GM19239 (cell line): ENCODE data around the gene KRTAP4-7.
"Not testable (repeated sequence)": the region's sequence is repeated elsewhere in the genome, so short reads cannot be mapped to it uniquely, and the experiment has no call there.

Experiments
- DNase-seq: peaks from one replicate; pipeline ENCODE4 v3.0.0; 2011; ENCODE audit warnings: low spot score; ENCODE audit not compliant: insufficient read length
- FAIRE-seq: peaks from 2 replicates; lab custom pipeline; 2011; peaks lifted over from hg19 to GRCh38; lab: Jason Lieb, UNC

Gene KRTAP4-7

GRCh38 chr17:41064301-41064700 lies 19.6 kb upstream of the KRTAP4-7 start:
- FAIRE-seq = no peak
- no peak for DNase-seq

GRCh38 chr17:41065016-41065689 lies 18.8 kb upstream of the KRTAP4-7 start:
- DNase-seq, FAIRE-seq: not testable (repeated sequence)

- DNase-seq = no peak
- FAIRE-seq = no peak
These were observed 17.9 kb upstream of the KRTAP4-7 start, which contains the start of gene KRTAP2-4 for GRCh38 chr17:41065829-41066624. TSS of gene KRTAP2-4 (minus strand) at chr17:41065879. CDS start at chr17:41065845, 34 bp downstream.

GRCh38 chr17:41067281-41067680 lies 16.7 kb upstream of the KRTAP4-7 start:
- no peak for DNase-seq
- no peak for FAIRE-seq

GRCh38 chr17:41069031-41069430 lies 14.9 kb upstream of the KRTAP4-7 start:
- no peak for FAIRE-seq

GRCh38 chr17:41071606-41072360 lies 12.2 kb upstream of the KRTAP4-7 start:
- FAIRE-seq = no peak
- DNase-seq = no peak

More at GRCh38 chr17:41069031-41069430, 14.9 kb upstream of the KRTAP4-7 start:
- no peak for DNase-seq

- no peak for FAIRE-seq
These were observed 10.3 kb upstream of the KRTAP4-7 start for GRCh38 chr17:41073676-41074075.

GRCh38 chr17:41076788-41077187 lies 7.2 kb upstream of the KRTAP4-7 start:
- FAIRE-seq (no peak), DNase-seq (no peak)

More at GRCh38 chr17:41073676-41074075, 10.3 kb upstream of the KRTAP4-7 start:
- no peak for DNase-seq

GRCh38 chr17:41082626-41083025 lies 1.3 kb upstream of the KRTAP4-7 start:
- no peak for FAIRE-seq
- DNase-seq = no peak

- not testable (repeated sequence) for DNase-seq, FAIRE-seq
These were observed 523 bp upstream of the KRTAP4-7 start for GRCh38 chr17:41083427-41083826.

- not testable (repeated sequence) for DNase-seq, FAIRE-seq
These were observed 4.9 kb downstream of the KRTAP4-7 start for GRCh38 chr17:41088760-41089352.

- DNase-seq (no peak), FAIRE-seq (no peak)
These were observed 12.1 kb downstream of the KRTAP4-7 start for GRCh38 chr17:41096055-41096454.

GRCh38 chr17:41098042-41098441 lies 14.1 kb downstream of the KRTAP4-7 start, which contains the start of gene KRTAP4-8:
TSS of gene KRTAP4-8 (minus strand) at chr17:41098142. CDS start at chr17:41098084, 58 bp downstream.
- FAIRE-seq (no peak), DNase-seq (no peak)

- DNase-seq (no peak), FAIRE-seq (no peak)
These were observed 14.5 kb downstream of the KRTAP4-7 start for GRCh38 chr17:41098481-41098880.

GRCh38 chr17:41099682-41100480 lies 15.9 kb downstream of the KRTAP4-7 start:
- not testable (repeated sequence) for DNase-seq, FAIRE-seq

GRCh38 chr17:41101586-41102259 lies 17.8 kb downstream of the KRTAP4-7 start, which contains the start of gene KRTAP4-16:
TSS of gene KRTAP4-16 (minus strand) at chr17:41102209. CDS start at chr17:41102209, 0 bp downstream.
- FAIRE-seq = no peak
- no peak for DNase-seq

GRCh38 chr17:41103896-41104295 lies 19.9 kb downstream of the KRTAP4-7 start:
- no peak for DNase-seq
- no peak for FAIRE-seq

GRCh38 chr17:41104386-41105038 lies 20.6 kb downstream of the KRTAP4-7 start:
- DNase-seq, FAIRE-seq: not testable (repeated sequence)
